K562 (cell line): Measurements from ENCODE around the gene CDK14. TPM values are rescaled to one million over a fixed set of nuclear protein-coding genes. Genes with fewer than 3 reads are reported as not detected.

Experiments used
- ATAC-seq: fragments of 200-7000 bp; cut with Tn5 transposase; 3 replicates; pipeline ENCODE4 v1.9.1; 2020; ENCODE audit warnings: moderate library complexity
- BruUV-seq: library from RNA; stranded (reverse); fragments of 400-500 nt; replicated peaks from 2 replicates; lab custom pipeline; 2021; lab: Mats Ljungman, UMichigan
- CTCF ChIA-PET: fragments of 300-600 bp; formaldehyde crosslinking; extraction: SDS; loops from one replicate; lab custom pipeline; 2021; ENCODE audit warnings: low intra/inter-chr PET ratio; lab: Yijun Ruan, JAX
- POLR2A ChIA-PET: fragments of 300-600, 350-650 bp; sonication (Branson Sonifier 250); formaldehyde crosslinking; extraction: SDS; loops from one replicate; lab custom pipeline; 2021; ENCODE audit warnings: antibody characterized with exemption, inconsistent platforms; lab: Yijun Ruan, JAX
- DNase-seq, 4 experiments: peaks; one replicate each; pipeline versions ENCODE4 v3.0.0 to v3.0.0-alpha.2; 2011 to 2018; ENCODE audit warnings: low spot score in 3 of 4, mixed read lengths in 3 of 4; ENCODE audit errors: extremely low read depth in 1 of 4
- FAIRE-seq: peaks from 2 replicates; lab custom pipeline; 2011; peaks lifted over from hg19 to GRCh38; lab: Jason Lieb, UNC
- H2AFZ ChIP-seq: 2 replicates; pipeline ENCODE4 v1.6.0; 2011; ENCODE audit warnings: low read depth, low read length, control low read depth, inconsistent platforms
- H3K27ac ChIP-seq: fragments of 200-600 bp; 3 replicates; pipeline ENCODE4 v1.8.0; 2011; ENCODE audit warnings: low read depth, mild to moderate bottlenecking, control low read depth, inconsistent platforms, low read length, moderate library complexity, mixed read lengths; ENCODE audit errors: extremely low read depth
- H3K27me3 ChIP-seq, 2 experiments: fragments of 300-600 bp in 1 of 2; 2 replicates in 1 of 2; 3 replicates in 1 of 2; pipeline versions ENCODE4 v1.6.0 to v1.8.0; 2011; ENCODE audit warnings: inconsistent platforms in 2 of 2, low read length in 2 of 2, mild to moderate bottlenecking in 1 of 2, mixed read lengths in 1 of 2, moderate library complexity in 1 of 2; ENCODE audit not compliant: control insufficient read depth in 2 of 2, insufficient read depth in 2 of 2
- H3K36me3 ChIP-seq: fragments of 300-600 bp; 3 replicates; pipeline ENCODE4 v1.8.0; 2011; ENCODE audit warnings: mild to moderate bottlenecking, low read length, inconsistent platforms; ENCODE audit not compliant: control insufficient read depth, insufficient read depth
- H3K4me1 ChIP-seq, 2 experiments: fragments of 200-600 bp in 1 of 2; replicated peaks in 1 of 2; 2 replicates in 1 of 2; 3 replicates in 1 of 2; pipeline versions ENCODE4 v1.5.1 to v1.8.0; 2011; ENCODE audit warnings: inconsistent platforms in 2 of 2, low read length in 2 of 2, mild to moderate bottlenecking in 1 of 2, mixed read lengths in 1 of 2, moderate library complexity in 1 of 2; ENCODE audit not compliant: control insufficient read depth in 2 of 2, insufficient read depth in 2 of 2
- H3K4me2 ChIP-seq: 2 replicates; pipeline ENCODE4 v1.6.1; 2011; ENCODE audit warnings: low read length, control low read depth, inconsistent platforms, mixed read lengths; ENCODE audit not compliant: insufficient read depth
- H3K4me3 ChIP-seq: fragments of 200-600 bp; sonication (generic), shearing (Covaris generic); 2 replicates; pipeline ENCODE4 v1.5.1; 2016; ENCODE audit warnings: control low read depth, inconsistent platforms
- H3K79me2 ChIP-seq: fragments of 200-600 bp; 3 replicates; pipeline ENCODE4 v1.8.0; 2011; ENCODE audit warnings: low read length, inconsistent platforms; ENCODE audit not compliant: control insufficient read depth, insufficient read depth
- H3K9ac ChIP-seq, 2 experiments: 2 replicates each; pipeline versions ENCODE4 v1.6.0 to v1.6.1; 2011; ENCODE audit warnings: low read depth in 2 of 2, low read length in 2 of 2, control low read depth in 1 of 2, inconsistent platforms in 1 of 2, mild to moderate bottlenecking in 1 of 2, mixed read lengths in 1 of 2; ENCODE audit not compliant: insufficient read depth in 1 of 2
- H3K9me1 ChIP-seq: one replicate; pipeline ENCODE4 v1.6.0; 2011; ENCODE audit warnings: inconsistent platforms, mild to moderate bottlenecking, low read length, moderate library complexity; ENCODE audit not compliant: control insufficient read depth, insufficient read depth
- H3K9me3 ChIP-seq: replicated peaks from 2 replicates; pipeline ENCODE4 v1.5.1; 2011; ENCODE audit warnings: low read depth, low read length, inconsistent platforms; ENCODE audit not compliant: control insufficient read depth, insufficient read depth
- H4K20me1 ChIP-seq: replicated peaks from 2 replicates; pipeline ENCODE4 v1.6.1; 2011; ENCODE audit warnings: low read length, inconsistent platforms, mixed read lengths; ENCODE audit not compliant: control insufficient read depth, insufficient read depth
- CBX8 ChIP-seq: fragments of 200-600 bp; sonication (generic); IDR thresholded peaks from 2 replicates; pipeline ENCODE4 v1.6.1; 2012; ENCODE audit warnings: borderline replicate concordance, mixed run types, low read depth, mild to moderate bottlenecking, moderate library complexity, mixed read lengths, low read length, control low read depth, inconsistent platforms; ENCODE audit not compliant: poor library complexity, severe bottlenecking; ENCODE audit errors: extremely low read depth
- ELF1 ChIP-seq: fragments of 200-800 bp; sonication (Bioruptor generic); IDR thresholded peaks from 2 replicates; pipeline ENCODE4 v1.6.1; 2016; ENCODE audit warnings: missing genetic modification characterization, missing compliant biosample characterization
- HDAC2 ChIP-seq: fragments of 450-650 bp; IDR thresholded peaks from 2 replicates; pipeline ENCODE4 v1.6.1; 2016; ENCODE audit warnings: mild to moderate bottlenecking
- HMG20B ChIP-seq: fragments of 250-450 bp; sonication (Bioruptor Pico); IDR thresholded peaks from 2 replicates; pipeline ENCODE4 v1.5.0; 2021; ENCODE audit warnings: mild to moderate bottlenecking
- MTA1 ChIP-seq: fragments of 450-650 bp; IDR thresholded peaks from 2 replicates; pipeline ENCODE4 v1.6.1; 2017; ENCODE audit warnings: borderline replicate concordance
- NCOA4 ChIP-seq: fragments of 450-650 bp; IDR thresholded peaks from 2 replicates; pipeline ENCODE4 v1.6.1; 2018; ENCODE audit warnings: mild to moderate bottlenecking; ENCODE audit not compliant: partially characterized antibody
- NR2F6 ChIP-seq: fragments of 450-650 bp; formaldehyde crosslinking; IDR thresholded peaks from 2 replicates; pipeline ENCODE4 v1.4.0; 2020; ENCODE audit warnings: mild to moderate bottlenecking
- SAFB ChIP-seq: fragments of 200-400 bp; formaldehyde crosslinking; IDR thresholded peaks from 2 replicates; pipeline ENCODE4 v1.6.1; 2017; ENCODE audit warnings: low read depth, low read length, borderline replicate concordance
- SAP30 ChIP-seq: fragments of 200-600 bp; sonication (generic); IDR thresholded peaks from 2 replicates; pipeline ENCODE4 v1.6.1; 2012; ENCODE audit warnings: borderline replicate concordance, low read depth, mild to moderate bottlenecking, moderate library complexity, low read length, control low read depth, inconsistent platforms; ENCODE audit not compliant: insufficient read depth, poor library complexity, severe bottlenecking
- SMARCA4 ChIP-seq: fragments of 450-650 bp; IDR thresholded peaks from 2 replicates; pipeline ENCODE4 v1.6.1; 2016
- TBL1XR1 ChIP-seq, 2 experiments: IDR thresholded peaks; 2 replicates each; pipeline ENCODE4 v1.6.1; 2012; ENCODE audit warnings: improper control_type of control experiment in 2 of 2, low read length in 2 of 2, mild to moderate bottlenecking in 1 of 2
- ZBTB7A ChIP-seq: IDR thresholded peaks from 2 replicates; pipeline ENCODE4 v1.6.1; 2011; ENCODE audit warnings: low read depth, mild to moderate bottlenecking, low read length, moderate library complexity, borderline replicate concordance; ENCODE audit not compliant: control insufficient read depth
- WGBS: fragments of 100-300 bp; shearing (Covaris generic); methylation state at CpG from one replicate; pipeline ENCODE4 v1.1.6; 2016; ENCODE audit warnings: low coverage, mixed read lengths; ENCODE audit not compliant: insufficient coverage; ENCODE audit errors: missing lambda C conversion rate; 5-methylcytosine and 5-hydroxymethylcytosine counted together
- in situ Hi-C: fragments of 300-500 bp; cut with MboI; formaldehyde crosslinking; loops from 4 replicates; pipeline ENCODE4 v1.15.0; 2018; ENCODE audit warnings: inconsistent platforms, mixed read lengths
- intact Hi-C: fragments of 100-400 bp; cut with micrococcal nuclease; formaldehyde crosslinking; loops from 2 replicates; pipeline ENCODE4 v1.14.2; 2022
- polyA plus RNA-seq, 8 experiments: library from polyadenylated mRNA; depleted of rRNA in 4 of 8; stranded (reverse) in 5 of 8; unstranded in 3 of 8; fragments of >200 nt; fragmentation: Nextera tagmentation in 2 of 8; fragmentation: Illumina TruSeq in 1 of 8; extraction: Ambion mirVana in 2 of 8; extraction: Trizol in 1 of 8; gene quantifications; 2 replicates each; pipeline versions ENCODE4 v1.2.1 to v1.2.3, GENCODE V29; 2011 to 2014; ENCODE audit warnings: inconsistent platforms in 1 of 8, missing spikeins in 1 of 8
- total RNA-seq, 7 experiments: library from RNA; depleted of rRNA in 6 of 7; stranded (reverse); fragments of >200 nt in 6 of 7; fragmentation: Illumina TruSeq in 2 of 7; extraction: Trizol in 2 of 7; gene quantifications; 2 replicates each; pipeline versions ENCODE4 v1.2.1 to v1.2.3, GENCODE V29; 2011 to 2021; ENCODE audit warnings: low replicate concordance in 1 of 7
- TF ChIP-seq, protein P1 (sequence below): fragments of 450-650 bp; IDR thresholded peaks from one replicate; pipeline ENCODE4 v1.6.1; 2018; ENCODE audit warnings: mild to moderate bottlenecking, moderate library complexity; ENCODE audit not compliant: partially characterized antibody
- TF ChIP-seq, protein P2 (sequence below), 2 experiments: fragments of 450-650 bp; IDR thresholded peaks; 2 replicates each; pipeline ENCODE4 v1.6.1; 2018; ENCODE audit warnings: mild to moderate bottlenecking in 2 of 2, low read depth in 1 of 2; ENCODE audit not compliant: partially characterized antibody in 2 of 2
- TF ChIP-seq, protein P3 (sequence below): fragments of 250-450 bp; sonication (Bioruptor Pico); IDR thresholded peaks from 2 replicates; pipeline ENCODE4 v1.5.0; 2021

Gene CDK14
- total and polyA plus RNA-seq, 9 of the 15 experiments (the other 6 are each of a cell fraction or from before 2014, with no cell fraction given), result 0.03 to 0.91 (median 0.16) TPM

GRCh38 chr7:90955641-90956207 is 359.6 kb downstream of the CDK14 start:
- no peaks in the 10 kb centered on the region for H3K9me1 ChIP-seq
- WGBS, result 0% methylated on average over 3 of the region's 3 CpGs

More at GRCh38 chr7:90955641-90956207, 359.6 kb downstream of the CDK14 start:
- H3K9ac ChIP-seq, result no peak overlapping the region
- no peak for FAIRE-seq
- no peaks in the 10 kb centered on the region for H3K4me1 ChIP-seq
- no TSS peak for BruUV-seq
- H3K79me2 ChIP-seq, result no peaks in the 10 kb centered on the region
- H4K20me1 ChIP-seq, result no peaks in the 10 kb centered on the region
- CTCF ChIA-PET, result no interaction called here
- H3K27me3 ChIP-seq, result no peaks in the 10 kb centered on the region
- POLR2A ChIA-PET, result no interaction called here
- no peak overlapping the region for H2AFZ ChIP-seq
- H3K27ac ChIP-seq, result no peak overlapping the region
- no peak overlapping the region for H3K4me2 ChIP-seq
- no peak overlapping the region for H3K4me3 ChIP-seq
- no peaks in the 10 kb centered on the region for H3K36me3 ChIP-seq
- no peaks in the 10 kb centered on the region; the same call in 1 of the 2 replicates for H3K9me3 ChIP-seq
- ATAC-seq, result no peak
- no peak for DNase-seq
- no peak for TF ChIP-seq CBX8
- no peak for TF ChIP-seq ELF1 (tag)
- no peak for TF ChIP-seq NR2F6
- TF ChIP-seq HDAC2, result no peak
- TF ChIP-seq SAFB, result no peak
- TF ChIP-seq, protein P1, sequence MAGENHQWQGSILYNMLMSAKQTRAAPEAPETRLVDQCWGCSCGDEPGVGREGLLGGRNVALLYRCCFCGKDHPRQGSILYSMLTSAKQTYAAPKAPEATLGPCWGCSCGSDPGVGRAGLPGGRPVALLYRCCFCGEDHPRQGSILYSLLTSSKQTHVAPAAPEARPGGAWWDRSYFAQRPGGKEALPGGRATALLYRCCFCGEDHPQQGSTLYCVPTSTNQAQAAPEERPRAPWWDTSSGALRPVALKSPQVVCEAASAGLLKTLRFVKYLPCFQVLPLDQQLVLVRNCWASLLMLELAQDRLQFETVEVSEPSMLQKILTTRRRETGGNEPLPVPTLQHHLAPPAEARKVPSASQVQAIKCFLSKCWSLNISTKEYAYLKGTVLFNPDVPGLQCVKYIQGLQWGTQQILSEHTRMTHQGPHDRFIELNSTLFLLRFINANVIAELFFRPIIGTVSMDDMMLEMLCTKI, result no peak
- no peak for TF ChIP-seq HMG20B
- TF ChIP-seq ZBTB7A, result no peak
- no peak for TF ChIP-seq TBL1XR1 (IDR thresholded peaks at IDR 0.05; ENCODE audit: low read length in 2 of 2)
- TF ChIP-seq, protein P2, sequence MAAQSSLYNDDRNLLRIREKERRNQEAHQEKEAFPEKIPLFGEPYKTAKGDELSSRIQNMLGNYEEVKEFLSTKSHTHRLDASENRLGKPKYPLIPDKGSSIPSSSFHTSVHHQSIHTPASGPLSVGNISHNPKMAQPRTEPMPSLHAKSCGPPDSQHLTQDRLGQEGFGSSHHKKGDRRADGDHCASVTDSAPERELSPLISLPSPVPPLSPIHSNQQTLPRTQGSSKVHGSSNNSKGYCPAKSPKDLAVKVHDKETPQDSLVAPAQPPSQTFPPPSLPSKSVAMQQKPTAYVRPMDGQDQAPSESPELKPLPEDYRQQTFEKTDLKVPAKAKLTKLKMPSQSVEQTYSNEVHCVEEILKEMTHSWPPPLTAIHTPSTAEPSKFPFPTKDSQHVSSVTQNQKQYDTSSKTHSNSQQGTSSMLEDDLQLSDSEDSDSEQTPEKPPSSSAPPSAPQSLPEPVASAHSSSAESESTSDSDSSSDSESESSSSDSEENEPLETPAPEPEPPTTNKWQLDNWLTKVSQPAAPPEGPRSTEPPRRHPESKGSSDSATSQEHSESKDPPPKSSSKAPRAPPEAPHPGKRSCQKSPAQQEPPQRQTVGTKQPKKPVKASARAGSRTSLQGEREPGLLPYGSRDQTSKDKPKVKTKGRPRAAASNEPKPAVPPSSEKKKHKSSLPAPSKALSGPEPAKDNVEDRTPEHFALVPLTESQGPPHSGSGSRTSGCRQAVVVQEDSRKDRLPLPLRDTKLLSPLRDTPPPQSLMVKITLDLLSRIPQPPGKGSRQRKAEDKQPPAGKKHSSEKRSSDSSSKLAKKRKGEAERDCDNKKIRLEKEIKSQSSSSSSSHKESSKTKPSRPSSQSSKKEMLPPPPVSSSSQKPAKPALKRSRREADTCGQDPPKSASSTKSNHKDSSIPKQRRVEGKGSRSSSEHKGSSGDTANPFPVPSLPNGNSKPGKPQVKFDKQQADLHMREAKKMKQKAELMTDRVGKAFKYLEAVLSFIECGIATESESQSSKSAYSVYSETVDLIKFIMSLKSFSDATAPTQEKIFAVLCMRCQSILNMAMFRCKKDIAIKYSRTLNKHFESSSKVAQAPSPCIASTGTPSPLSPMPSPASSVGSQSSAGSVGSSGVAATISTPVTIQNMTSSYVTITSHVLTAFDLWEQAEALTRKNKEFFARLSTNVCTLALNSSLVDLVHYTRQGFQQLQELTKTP (IDR thresholded peaks at IDR 0.05; ENCODE audit: low read depth in 1 of 2, partially characterized antibody in 2 of 2), result no peak
- TF ChIP-seq MTA1, result no peak
- TF ChIP-seq, protein P3, sequence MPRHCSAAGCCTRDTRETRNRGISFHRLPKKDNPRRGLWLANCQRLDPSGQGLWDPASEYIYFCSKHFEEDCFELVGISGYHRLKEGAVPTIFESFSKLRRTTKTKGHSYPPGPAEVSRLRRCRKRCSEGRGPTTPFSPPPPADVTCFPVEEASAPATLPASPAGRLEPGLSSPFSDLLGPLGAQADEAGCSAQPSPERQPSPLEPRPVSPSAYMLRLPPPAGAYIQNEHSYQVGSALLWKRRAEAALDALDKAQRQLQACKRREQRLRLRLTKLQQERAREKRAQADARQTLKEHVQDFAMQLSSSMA (CRISPR knock-in tag), result no peak
- TF ChIP-seq SMARCA4, result no peak
- TF ChIP-seq SAP30, result no peak
- no peak for TF ChIP-seq NCOA4
- TF ChIP-seq, all 486 proteins: peak for 0
- intact Hi-C loops, result no loop called here
- in situ Hi-C loops, result no loop called here
